Eye (tissue), 1 donor: Measurements from ENCODE around the gene PTK7.
A peak's percentile ranks its signal among the peaks of the same experiment; 100 is the strongest.
"Not testable (repeated sequence)": the region's sequence is repeated elsewhere in the genome, so short reads cannot be mapped to it uniquely, and the experiment has no call there.

Experiments used
- DNase-seq: peaks from one replicate; pipeline ENCODE4 v3.0.0-alpha.2; 2015

The PTK7 gene

DNA sequence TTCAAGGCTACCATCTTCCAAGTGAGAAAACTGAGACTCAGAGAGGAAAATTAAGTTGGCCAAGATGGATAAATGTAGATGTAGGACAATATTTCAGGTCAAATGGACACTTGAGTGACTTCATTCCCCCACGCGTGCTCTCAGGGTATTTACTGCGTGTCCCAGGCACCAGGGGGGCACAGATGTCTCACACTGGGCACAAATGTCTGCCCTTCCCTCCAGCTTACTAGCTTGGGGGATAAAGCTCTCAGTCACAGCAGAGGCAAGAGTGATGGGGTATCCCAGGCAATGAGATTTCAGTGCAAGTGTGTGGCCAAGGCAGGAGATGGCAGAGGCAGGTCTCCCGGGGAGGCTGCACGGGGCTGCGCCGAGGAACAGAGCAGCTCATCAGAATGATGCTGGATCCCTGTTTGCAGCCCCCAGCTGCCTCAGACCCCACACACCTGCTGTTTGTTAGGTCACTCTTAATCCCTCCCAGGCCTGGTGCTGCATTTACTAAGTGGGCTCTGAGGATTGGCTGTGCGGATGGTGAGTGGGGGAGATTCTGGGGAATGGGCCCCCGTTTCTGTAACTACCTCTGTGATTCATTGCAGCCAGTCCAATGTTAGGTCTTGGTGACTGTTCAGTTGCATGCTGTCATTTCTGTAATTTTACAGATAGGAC is 44.1 kb downstream of the PTK7 start:
- DNase-seq, result no peak

DNA sequence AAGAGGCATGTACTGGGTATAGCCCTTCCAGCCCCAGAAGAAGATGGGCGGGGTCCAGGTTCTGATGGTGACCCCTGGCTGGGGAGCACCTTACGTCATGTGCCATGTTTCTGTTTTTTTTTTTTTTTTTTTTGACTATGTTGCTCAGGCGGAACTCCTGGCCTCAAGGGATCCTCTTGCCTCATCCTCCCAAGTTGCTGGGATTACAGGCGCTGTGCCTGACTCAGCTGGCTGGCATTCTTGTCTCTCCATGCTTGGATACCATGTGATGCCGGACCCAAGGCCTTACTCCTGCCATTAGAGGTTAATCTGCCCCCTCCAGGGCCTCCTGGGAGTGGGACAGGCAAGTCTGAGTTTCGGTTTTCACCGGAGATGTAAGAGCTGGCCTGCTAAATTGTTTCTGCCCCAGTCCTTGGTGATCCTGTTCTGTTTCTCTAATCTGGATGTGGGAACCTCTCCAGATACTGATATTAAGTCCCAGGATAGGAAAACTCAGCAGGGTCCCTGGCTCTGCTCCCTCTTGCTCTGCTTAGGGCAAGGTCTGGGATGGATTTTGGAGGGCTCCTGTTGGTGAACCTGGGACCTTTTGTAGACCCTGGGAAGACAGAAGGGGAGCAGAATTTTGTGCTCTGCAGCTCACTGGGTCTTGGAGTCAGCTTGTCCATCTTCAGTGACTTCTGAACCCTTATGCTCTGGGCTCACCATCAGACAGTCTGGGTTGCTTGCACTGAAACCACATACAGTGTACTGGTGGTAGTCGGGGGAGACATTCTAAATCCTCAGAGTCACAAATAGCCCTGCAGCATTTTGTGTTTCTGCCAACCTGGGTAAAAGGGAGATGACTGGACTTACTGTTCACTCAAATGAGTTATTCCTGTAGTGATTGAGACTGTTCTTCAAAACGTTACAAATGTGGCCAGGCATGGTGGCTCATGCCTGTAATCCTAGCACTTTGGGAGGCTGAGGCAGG is 45.1 kb downstream of the PTK7 start:
- peak; percentile 60 for DNase-seq

DNA sequence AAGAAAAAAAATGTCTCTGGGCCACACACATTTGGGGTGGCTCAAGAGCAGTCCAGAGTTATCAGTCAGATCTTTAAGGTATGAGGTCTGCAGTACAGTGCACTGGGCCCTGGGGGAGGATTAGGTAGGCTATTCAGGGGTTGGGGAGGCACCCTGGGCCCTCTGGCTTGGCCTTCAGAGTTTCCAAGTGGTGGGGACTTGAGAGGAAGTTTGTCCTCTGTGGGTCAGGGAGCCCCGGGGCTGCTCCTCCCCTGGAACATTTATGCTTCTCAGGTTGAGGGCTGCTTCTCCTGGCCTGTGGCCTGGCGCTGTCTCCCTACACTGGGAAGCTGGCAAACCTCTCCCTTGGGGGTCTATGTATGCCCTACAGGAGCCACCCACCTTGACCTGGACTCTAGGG is 46.0 kb downstream of the PTK7 start:
- DNase-seq, result no peak

DNA sequence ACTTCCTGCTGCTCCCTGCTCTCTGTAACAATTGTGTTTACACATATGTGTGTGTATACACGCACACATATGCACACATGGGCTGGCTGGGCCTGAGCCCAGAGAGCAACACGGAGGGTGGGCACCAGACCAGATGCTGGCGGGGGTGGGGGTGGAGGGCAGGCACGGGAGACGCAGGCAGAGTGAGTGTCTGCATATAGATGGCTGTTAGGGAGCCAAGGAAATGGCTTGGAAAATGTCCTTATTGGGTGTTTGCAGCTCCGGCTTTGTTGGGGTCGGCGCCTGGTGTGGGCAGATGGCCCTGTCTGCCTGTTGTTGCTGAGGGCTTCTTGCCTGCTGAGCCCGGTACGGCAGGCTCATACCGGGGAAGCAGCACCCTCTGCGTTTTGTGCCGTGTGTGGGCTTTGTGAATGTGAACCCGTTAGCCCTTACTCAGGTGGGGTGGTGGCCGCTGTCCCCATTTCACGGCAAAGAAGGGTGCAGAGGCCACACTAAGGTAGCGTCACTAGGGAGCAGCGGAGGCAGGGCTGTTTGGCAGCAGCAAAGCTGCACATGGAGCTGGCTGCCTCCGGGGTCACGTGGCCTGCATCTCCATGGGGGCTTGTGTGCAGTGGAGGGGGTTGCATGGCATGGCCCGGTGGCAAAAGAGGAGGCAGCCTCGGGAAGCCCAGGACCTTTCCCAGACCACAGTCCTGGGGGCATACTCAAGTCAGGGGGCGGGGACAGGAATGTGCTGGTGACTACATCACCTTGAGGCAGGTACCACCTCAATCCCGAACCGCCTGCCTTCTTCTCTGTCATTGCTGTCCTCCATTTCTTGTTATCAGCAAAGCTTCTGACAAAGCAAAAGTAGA is 47.6 kb downstream of the PTK7 start:
- peak; percentile 70 for DNase-seq

DNA sequence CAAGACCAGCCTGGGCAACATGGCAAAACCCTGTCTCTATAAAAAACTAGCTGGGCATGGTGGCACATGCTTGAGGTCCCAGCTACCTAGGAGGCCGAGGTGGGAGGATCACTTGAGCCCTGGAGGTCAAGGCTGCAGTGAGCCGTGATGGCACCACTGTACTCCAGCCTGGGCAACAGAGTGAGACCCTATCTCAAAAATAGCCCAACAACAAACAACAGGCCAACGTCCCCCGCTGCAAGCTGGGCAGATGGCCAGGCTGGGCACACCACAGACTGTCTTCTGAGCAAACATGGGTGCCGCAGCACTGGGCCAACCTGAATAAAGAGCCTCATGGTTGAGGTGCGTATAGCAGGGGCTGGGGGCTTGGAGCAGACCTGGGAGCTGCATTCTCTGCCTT is 48.4 kb downstream of the PTK7 start:
- DNase-seq, result no peak

DNA sequence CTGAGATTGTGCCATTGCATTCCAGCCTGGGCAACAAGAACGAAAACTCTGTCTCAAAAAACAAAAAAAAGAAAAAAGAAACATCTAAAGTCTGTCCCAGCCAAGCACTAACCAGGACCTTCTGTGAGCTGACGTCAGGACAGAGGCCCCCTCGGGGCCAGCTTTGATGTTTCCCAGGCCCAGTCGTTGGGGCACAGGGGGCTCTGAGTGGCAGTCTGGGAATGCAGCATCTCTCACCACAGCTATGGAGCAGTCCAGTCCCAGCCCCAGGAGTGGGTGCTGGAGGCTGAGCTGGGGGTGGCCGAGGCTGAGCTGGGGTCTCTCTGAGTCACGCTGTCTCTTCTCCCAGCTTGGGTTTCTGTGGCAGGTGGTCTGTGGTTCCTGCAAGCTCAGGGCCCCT is 49.0 kb downstream of the PTK7 start:
- peak; percentile 74 for DNase-seq

DNA sequence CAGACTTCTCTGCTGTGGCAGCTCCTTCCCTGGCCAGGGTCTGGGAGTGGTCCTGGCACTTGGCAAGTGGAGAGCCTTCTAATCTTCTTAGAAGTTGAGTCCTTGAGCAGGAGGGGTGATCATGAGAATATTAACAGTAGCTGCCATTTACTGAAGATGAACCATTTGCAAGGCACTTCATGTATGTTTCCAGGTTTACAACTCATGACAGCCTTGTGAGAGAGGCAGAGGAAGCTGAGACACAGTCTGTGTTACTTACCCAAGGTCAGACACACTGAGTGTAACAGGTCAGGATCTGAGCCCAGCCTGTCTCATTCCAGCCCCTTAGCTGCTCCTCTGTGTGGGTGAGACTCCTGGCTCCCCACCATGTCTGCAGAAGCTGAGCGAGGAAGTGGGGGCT is 49.4 kb downstream of the PTK7 start:
- no peak for DNase-seq

DNA sequence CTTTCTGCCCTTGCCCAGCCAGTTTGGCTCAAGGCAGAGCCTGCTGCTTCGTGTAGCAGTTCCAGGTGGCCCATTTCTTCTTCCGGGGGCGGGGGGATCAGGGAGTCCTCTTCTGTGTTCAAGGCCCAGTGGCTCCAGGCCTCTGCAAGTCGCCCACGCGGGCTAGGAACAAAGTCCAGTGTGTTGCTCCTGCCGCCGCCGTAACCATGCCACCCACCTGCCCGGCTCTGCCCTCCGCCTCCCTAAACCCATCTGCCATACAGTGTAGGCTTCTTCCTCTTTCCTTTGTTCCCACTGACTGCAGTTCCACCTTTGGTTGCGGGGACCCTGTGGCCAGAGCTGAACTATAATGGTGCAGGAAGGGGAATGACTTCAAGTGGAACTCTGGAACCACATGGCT is 51.1 kb downstream of the PTK7 start:
- no peak for DNase-seq

DNA sequence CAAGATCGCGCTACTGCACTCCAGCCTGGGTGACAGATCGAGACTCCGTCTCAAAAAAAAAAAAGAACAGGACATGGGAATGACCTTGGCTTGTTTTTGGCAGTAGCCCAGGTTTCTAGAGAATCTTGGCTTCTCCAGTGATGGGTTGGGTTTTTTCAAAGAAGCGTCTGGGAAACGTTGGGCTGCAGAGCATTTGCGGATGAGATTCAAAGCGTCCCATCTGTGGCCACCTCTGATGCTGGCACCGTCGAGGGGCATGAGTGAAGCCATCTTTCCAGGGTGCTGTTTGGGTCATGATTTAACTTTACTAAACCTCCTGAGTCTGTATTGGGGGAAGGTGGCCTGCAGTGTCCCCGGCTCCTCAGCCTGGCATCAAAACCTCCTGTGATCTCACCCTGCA is 51.8 kb downstream of the PTK7 start:
- no peak for DNase-seq

DNA sequence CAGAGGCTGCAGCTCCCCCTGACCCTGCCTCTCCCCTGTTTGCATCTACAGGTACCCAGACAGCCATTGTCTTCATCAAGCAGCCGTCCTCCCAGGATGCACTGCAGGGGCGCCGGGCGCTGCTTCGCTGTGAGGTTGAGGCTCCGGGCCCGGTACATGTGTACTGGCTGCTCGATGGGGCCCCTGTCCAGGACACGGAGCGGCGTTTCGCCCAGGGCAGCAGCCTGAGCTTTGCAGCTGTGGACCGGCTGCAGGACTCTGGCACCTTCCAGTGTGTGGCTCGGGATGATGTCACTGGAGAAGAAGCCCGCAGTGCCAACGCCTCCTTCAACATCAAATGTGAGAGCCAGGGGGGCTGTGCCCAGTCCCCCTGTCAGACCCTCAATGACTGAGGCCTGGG is 52.8 kb downstream of the PTK7 start:
- DNase-seq, result no peak

DNA sequence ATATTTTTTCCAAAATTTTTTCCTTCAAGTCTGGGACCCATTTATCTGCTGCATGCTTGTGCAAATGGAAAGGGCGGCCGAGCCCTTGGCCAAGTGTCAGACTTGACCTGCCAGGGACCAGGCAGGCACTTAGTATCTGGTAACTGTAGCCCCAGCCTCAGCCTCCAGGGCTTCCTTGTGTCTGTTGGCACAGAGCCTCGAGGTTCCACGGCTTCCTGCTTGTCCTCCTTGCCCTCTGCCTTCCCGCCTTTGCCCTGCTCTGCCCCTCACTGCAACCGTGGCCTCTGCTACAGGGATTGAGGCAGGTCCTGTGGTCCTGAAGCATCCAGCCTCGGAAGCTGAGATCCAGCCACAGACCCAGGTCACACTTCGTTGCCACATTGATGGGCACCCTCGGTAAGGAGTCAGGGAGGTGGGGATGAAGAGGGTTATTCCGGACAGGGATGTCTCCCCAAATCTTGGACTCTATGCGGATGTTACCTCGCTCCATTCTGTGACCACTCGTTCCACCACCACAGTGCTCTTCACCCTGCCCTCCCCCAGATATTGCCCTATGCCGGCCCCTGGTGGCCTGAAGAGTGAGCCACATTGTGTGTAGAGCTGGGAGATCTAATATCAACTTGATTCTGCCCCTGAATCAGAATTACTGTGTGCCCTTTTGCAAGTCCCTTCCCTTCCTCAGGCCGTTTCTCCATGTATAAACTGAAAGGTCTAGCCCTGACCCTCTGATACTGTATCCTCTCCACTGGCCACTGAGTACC is 53.5 kb downstream of the PTK7 start:
- DNase-seq, result no peak

DNA sequence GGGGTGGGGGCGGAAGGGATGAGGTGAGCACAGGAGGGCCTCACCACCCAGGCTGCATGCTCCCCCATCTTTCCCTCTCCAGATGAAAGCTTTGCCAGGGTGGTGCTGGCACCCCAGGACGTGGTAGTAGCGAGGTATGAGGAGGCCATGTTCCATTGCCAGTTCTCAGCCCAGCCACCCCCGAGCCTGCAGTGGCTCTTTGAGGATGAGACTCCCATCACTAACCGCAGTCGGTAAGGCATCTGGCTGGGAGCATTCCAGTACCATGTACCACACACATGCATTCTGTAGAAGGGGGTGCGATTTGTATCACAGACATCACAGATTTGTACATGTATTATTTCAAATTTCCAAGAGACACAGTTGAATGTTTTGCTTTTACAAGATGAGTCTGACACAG is 54.3 kb downstream of the PTK7 start:
- no peak for DNase-seq

DNA sequence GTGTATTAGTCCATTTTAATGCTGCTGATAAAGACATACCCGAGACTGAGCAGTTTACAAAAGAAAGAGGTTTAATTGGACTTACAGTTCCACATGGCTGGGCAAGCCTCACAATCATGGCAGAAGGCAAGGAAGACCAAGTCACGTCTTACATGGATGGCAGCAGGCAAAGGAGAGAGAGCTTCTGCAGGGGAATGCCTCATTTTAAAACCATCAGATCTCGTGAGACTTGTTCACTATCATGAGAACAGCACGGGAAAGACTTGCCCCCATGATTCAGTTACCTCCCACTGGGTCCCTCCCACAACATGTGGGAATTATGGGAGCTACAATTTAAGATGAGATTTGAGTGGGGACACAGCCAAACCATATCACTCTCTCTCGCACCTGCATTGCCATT is 55.3 kb downstream of the PTK7 start:
- DNase-seq, result not testable (repeated sequence)

DNA sequence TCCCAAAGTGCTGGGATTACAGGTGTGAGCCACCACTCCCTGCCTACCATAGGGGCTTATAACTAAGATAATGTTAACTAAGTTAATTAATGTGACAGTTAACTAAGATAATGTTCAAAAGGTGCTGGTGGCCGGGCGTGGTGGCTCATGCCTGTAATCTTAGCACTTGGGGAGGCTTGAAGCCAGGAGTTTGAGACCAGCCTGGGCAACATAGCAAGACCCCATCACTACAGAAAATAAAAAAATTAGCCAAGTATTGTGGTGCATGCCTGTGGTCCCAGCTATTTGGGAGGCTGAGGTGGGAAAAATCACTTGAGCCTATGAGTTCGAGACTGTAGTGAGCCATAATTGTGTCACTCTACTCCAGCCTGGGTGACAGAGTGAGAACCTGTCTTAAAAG is 62.2 kb downstream of the PTK7 start:
- DNase-seq, result no peak

DNA sequence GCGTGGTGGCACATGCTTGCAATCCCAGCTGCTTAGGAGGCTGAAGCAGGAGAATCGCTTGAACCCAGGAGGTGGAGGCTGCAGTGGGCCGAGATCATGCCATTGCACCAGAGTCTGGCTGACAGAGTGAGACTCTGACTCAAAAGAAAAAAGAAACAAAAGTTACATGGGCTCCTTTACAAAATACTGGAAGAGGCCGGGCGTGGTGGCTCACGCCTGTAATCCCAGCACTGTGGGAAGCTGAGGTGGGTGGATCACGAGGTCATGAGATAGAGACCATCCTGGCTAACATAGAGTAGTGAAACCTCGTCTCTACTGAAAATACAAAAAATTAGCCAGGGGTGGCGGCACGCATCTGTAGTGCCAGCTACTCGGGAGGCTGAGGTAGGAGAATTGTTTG is 63.9 kb downstream of the PTK7 start:
- DNase-seq, result not testable (repeated sequence)

DNA sequence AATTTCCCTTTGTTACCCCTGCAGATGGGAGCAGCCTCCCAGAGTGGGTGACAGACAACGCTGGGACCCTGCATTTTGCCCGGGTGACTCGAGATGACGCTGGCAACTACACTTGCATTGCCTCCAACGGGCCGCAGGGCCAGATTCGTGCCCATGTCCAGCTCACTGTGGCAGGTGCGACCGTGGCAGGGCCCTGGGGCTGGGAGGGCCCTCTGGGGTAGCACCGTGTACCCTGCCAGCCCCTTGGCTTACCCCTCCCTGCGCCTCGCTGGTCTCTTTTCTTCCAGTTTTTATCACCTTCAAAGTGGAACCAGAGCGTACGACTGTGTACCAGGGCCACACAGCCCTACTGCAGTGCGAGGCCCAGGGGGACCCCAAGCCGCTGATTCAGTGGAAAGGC is 65.5 kb downstream of the PTK7 start:
- DNase-seq, result no peak

DNA sequence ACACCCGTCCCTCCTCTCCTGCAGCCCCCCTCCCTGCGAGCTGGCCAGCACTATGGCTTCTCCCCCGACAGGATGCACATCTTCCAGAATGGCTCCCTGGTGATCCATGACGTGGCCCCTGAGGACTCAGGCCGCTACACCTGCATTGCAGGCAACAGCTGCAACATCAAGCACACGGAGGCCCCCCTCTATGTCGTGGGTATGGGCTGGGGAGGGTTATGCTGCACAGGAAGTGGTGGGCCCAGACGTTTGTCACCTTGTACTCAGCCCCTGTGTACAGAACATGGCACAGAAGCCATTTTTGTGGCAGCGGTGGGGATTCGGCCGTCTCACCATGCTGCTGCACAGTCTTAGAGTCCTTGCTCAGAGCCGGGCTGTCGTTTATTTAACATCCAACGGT is 66.0 kb downstream of the PTK7 start:
- no peak for DNase-seq

DNA sequence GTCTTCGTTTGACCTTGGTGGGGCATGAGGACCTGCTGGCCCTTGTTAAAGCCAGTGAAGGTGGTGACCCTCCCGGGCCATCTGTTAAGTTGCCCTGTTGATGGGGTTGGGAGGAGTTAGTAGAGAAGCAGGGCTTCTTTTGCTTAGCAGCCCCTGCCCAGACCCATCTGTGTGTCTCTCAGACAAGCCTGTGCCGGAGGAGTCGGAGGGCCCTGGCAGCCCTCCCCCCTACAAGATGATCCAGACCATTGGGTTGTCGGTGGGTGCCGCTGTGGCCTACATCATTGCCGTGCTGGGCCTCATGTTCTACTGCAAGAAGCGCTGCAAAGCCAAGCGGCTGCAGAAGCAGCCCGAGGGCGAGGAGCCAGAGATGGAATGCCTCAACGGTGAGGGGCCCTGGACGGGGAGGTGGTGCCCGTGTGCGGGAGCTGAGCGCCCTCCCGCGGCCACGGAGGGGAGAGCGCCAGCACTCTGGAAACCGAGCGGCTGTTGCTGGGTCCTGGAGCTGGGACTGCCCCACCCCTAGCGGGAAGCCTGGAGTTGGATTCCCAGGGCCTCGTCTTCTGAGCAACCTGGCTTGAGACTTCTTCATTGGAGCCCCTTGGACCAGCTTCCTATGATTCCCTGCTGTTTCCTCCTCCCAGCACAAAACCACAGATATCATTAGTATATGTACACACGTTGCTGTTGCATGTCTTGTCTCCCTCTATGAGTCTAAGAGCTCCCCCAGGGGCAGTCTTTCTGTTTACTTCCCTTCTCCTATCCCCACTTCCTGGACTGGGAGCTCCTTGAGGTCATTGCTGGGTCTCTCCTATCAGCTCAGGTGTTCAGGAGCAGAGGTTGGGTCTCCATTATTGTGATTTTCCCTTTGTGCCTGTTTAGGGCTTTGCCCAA is 67.4 kb downstream of the PTK7 start:
- peak; percentile 97 for DNase-seq

DNA sequence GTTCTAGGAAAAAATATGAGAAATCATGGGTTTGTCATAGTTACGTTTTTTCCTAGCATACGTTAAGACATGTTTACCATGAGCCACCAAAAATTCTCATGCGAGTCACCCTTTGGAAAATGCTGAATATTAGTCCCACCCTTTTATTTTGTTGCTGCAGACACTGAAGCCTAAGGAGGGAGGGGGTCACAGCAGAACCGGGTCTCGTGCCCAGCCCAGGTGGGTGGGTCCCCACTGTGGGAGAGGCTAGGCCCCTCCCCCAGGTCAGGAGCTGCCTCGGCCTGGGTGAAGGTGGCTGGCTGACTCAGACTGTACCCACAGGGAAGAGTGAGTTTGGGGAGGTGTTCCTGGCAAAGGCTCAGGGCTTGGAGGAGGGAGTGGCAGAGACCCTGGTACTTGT is 68.8 kb downstream of the PTK7 start:
- no peak for DNase-seq

DNA sequence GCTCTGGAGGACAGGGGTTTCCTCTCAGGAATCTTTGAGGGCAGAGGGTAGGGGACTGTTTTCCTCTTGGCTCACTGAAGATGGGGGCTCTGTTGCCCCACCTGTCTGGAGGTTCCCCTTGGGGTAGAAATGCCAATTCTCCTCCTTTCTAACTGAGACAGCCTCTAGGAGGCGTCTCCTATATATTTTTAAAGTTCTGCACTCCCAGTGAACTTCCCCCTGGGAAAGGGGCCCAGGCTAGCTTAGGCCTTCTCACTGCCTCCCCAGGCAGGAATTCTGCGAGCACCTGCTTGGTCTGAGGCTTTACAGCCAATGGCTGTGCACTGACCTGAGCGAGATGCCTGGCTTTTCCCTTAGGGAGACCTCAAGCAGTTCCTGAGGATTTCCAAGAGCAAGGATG is 70.1 kb downstream of the PTK7 start:
- no peak for DNase-seq
